Esophagus muscularis mucosa (tissue), 4 donors: ENCODE data around the gene DENND2A.

Experiments
- CTCF ChIP-seq, 3 experiments: fragments of 200-600 bp in 2 of 3; fragments of 450-650 bp in 1 of 3; sonication (generic) in 2 of 3; IDR thresholded peaks; one replicate each; pipeline ENCODE4 v1.5.1; 2017 to 2019; ENCODE audit warnings: antibody characterized with exemption in 3 of 3, mild to moderate bottlenecking in 2 of 3, moderate library complexity in 1 of 3
- EP300 ChIP-seq: sonication (generic); formaldehyde crosslinking; IDR thresholded peaks from one replicate; pipeline ENCODE4 v1.6.1; 2017; ENCODE audit warnings: antibody characterized with exemption
- POLR2A ChIP-seq: fragments of 450-650 bp; IDR thresholded peaks from one replicate; pipeline ENCODE4 v1.6.1; 2017; ENCODE audit warnings: antibody characterized with exemption, moderate library complexity, mild to moderate bottlenecking, low read depth

- no peak for TF ChIP-seq POLR2A
- TF ChIP-seq CTCF (IDR thresholded peaks at IDR 0.05) = no peak
- TF ChIP-seq EP300 = no peak
These were observed 14.0 kb upstream of the DENND2A start for GRCh38 chr7:140654661-140655060.
